Measurements from ENCODE around the gene TMPRSS6.
A peak's percentile ranks its signal among the peaks of the same experiment; 100 is the strongest.

Gene TMPRSS6

DNA sequence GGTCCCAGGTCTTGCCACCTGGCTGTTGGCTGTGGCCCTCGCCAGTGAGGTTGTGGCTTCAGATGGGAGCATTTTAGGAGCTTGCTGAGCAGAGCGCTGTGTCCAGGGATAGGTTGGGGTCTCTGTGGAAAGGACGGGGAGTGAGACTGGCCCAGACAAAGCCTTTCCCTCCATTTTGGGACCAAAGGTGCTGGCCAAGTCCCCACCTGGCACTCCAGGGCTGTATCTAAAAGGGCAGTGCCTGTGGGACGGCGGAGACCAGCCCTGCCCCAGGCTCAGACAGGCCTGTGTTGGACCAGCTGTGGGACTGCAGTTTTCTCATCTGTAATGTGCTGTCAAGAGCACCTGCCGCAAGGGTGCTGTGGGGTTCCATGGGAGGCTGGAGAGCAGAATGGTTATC lies 62.9 kb downstream of the TMPRSS6 start:
- no peak for DNase-seq

DNA sequence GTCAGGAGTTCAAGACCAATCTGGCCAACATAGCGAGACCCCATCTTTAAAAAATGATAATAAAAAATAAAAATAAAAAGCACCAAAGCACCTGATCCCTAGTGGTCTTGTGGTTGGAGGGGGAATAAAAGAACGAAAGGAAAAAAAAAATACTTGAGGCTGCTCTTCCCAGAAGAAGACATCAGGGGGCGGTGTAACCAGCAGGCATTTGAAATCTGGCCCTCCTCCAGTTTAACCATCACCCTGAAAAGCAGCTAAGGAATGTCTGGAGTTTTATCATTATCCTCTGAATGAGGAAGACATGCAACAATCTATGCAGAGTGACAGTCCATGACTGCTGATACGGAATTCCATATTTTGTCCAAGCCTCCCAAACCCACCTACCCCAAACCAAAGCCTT lies 63.6 kb downstream of the TMPRSS6 start:
- DNase-seq = no peak

DNA sequence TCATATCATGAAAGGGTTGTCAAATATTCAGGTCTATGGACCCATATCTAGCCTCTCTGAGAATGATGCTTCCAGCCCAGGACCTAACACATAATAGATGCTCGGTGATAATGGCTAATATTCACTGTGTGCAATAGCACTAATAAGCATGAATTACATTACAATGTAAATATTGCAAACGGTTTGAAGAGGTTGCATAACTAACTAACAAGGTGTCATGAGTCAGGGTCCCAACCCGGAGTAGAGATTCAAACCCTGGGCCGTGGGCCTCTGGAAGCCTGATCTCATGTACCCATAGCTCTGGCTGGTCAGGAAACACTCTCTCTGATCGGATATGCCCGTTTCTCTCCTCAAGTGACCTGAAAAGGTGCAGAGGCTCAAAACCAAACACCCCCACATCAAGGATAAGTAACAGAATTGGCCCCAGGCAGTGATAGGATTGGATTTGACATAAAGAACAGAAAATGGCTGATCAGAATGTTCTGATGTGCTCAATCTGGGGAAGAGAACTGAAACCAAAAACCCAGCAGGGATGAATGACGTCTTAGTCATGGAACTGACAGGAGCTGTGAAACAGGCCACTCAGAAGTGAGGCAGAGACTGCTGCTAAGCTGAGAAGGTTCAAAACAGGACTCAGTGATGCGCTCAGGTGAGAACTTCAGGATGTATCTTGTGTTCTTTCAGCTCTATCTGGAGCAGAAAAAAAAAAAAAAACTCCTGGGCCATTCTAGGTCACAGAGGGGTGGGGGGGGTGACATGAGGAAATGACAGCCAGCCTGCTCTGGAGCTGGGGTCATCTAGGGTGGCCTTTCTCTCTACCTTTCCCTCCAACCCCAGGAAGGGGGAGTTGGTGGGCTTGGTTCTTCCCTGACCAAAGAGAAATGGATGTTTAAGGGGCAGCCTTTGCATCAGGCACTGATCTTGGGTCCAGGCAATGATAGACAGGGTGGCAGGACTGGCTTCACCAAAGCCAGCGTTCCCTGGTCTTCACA lies 64.6 kb downstream of the TMPRSS6 start:
- no peak for DNase-seq

DNA sequence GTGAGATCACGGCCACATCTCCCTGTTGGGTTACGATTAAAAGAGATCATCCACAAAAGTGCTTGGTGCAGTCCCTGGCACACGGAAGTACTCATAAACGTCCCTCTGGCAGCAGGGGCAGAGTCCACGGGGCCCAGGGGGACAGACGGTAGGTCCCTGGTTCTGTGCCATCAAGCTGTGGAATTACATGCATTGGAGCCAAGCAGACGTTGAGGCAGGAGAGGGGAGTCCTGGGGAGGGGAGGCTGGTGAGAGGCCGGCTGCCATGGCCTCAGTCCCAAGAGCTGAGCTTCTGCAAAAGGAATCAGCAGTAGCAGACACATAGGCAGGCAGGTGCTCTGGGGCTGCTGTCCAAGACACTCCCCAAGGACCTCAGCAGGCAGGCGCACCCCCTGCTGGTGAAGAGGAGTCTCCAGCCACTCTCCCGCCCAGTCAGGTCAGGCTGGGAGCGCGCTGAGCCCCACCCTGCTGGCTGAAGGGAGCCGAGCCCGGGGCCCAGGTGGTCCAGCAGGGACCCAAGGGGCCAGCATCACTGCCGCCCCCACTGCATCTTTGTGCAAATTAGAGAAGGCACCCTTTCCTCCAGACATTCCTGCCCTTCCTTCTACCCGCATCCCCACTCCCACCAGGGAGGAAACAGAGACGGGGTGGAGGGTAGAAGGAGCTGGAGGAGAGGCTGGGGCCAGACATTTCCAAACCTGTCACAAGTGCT lies 65.5 kb downstream of the TMPRSS6 start:
- peak; percentile 45 for DNase-seq

DNA sequence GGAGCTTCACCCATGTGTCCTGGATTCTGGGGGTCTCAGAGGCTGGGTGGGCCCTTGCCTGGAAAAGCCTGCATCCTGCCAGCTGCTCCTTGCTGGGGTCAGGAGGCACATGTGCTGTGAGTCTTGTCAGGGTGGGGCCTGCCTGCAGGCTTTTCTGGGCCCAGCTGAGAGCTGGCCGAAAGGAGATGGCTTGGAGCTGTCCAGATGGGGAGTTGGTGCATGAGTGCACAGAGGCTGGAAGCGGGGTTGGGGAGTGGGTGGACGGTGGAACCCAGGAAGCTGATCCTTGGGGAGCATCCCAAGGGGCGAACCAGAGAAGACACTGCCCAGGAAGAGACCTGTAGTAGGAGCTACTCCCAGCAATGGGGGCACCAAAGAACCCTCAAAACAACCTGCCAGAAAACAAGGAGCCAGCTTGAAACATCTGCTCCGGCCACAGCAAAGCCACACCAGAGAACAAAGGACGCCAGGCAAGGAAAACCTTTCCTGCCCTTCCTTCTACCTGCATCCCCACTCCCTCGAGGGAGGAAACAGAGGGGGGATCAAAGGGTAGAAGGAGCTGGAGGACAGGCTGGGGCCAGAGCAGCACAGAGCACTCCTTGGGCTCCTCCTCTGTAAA lies 66.2 kb downstream of the TMPRSS6 start:
- DNase-seq = no peak

DNA sequence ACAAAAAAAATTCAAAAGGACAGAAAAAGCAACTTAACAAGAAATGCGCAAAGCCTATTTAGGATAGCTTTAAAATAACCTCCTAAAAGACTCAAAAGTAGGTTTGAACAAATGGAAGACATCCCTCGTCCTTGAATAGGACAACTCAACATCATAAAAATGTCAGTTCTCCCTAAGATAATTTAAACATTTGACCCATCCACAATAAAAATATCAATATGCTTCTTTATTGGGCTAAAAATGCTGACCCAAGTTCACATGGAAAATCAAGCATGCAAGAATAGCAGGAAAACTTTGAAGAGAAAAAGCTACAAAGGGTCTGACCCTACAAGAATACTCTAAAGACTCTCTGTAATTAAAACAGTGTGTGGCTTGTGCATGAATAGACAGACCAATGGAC lies 70.0 kb downstream of the TMPRSS6 start:
- no peak for DNase-seq

DNA sequence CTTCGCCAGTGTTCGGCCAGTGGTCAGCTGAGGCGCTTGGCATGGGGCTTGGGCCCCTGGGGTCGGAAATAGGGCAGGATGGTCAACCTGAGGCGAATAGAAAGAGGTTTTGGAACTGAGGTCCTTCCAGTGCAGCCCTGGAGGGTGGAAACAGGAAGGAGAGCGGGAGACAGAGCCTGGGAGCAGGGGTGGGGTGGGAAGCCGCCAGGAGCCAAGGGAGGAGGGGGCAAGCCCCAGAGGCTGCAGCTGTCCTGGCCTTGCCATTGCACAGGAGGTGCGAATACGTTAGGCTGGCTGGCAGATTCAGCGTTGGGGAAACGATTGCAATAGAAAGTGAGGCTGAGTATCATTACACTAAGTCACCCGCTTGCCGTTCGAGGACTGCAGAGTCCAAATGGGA lies 71.8 kb downstream of the TMPRSS6 start:
- DNase-seq = no peak

DNA sequence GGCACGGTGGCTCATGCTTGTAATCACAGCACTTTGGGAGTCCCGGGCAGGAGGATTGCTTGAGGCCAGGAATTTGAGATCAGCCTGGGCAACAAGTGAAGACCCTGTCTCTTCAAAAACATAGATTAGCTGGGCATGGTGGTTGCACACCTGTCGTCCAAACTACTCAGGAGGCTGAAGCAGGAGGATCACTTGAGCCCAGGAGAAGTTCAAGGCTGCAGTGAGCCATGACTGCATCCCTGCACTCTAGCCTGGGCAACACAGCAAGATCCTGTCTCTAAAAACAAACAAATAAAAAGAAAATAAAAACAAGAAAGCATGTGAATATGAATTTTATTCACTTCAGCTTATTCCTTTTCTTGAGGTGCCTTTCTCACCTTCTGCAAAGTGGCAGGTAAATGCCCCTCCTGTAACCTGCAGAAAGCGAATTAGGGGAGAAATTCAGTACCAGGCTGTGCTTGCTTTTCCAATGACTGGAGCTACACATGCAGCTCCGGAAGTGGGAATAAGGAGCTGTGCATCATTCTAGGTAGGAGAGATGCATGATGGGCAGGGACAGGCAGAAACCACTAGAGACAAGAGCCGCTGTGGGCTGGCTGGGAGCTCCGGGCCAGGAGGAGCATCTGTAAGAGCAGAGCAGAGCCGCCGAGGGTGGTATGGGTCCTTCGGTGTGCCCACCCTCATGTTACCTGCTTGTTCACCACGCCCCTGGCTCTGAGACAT lies 72.7 kb downstream of the TMPRSS6 start:
- no peak for DNase-seq

DNA sequence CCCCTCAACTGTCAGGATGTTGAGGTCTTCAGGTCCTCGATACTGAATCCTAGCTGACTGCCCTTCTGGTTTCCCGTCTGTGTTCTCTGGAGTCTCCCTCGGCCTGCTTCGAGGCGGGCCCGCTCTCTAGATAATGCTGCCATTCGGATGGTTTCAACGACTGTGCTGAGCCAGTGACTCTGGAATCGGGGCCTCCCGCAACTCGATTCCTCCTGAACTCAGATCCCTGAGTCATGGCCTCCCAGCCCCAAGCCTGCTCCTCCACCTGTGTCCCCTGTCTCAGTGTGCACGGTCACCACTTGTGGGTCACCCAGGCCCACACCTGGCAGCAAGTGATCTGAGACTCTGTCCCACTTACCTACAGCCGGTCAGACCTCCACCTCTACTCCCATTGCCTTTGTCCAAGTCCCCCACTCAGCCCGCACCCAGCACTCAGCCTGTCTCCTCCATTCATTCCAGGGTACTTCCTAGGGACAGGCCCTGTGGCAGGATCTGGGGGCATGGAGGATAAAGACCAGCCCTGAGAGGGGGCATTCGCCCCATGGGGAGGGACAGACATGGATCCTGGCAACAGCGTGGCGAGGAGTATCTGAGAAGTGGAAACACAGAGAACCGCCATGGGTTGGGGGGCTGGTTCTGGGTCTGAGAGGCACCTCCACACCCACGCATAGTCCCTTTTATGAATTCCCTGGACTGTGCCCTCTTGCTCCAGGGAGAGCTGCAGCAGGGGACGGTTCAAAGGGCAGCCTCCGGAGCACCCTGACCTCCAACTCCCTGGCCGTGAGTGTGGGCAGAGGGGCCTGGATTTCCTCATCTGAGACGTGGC lies 75.7 kb downstream of the TMPRSS6 start:
- DNase-seq = no peak

DNA sequence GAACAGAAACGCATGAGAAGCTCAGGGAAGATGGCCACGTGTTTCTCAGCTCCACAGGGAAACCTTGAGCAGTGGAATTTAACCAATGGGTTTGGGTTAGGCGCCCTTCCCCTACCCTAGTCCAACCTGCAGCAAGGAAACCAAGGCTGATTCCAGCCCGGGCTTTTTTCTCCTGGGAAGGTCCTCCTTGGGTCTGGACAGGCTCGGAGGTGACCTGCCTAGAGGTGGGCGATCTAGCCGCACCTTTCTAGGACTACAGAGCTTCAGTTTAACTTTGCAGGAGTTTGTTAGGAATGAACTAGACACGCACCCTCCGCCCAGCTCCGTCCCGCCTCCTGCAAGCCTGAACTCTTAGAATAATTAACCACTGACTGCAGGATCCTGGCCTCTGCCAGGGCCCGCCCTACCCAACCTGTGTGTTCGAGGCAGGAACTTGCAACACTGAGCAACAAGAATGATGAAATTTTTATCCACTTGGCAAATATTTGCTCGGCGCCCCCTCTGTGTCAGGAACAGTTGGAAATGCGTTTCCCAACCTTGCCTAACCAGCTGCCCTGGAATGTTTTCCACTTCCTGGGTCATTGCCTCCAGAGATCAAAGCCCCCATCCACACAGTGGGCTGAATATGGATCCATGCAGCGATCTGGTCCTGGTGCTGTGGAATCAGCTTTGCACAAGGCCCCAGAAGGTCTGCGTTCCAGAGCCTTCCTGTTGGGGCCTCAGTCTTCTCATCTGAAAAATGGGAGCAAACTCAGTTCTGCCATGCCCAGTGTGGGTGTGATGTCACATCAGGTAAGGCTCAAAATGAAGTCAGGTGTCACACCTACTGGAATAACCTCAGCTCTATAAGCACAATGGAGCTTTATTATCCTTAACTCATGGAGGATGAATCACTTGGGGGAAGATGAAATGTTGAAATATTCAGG lies 76.7 kb downstream of the TMPRSS6 start:
- DNase-seq = no peak

DNA sequence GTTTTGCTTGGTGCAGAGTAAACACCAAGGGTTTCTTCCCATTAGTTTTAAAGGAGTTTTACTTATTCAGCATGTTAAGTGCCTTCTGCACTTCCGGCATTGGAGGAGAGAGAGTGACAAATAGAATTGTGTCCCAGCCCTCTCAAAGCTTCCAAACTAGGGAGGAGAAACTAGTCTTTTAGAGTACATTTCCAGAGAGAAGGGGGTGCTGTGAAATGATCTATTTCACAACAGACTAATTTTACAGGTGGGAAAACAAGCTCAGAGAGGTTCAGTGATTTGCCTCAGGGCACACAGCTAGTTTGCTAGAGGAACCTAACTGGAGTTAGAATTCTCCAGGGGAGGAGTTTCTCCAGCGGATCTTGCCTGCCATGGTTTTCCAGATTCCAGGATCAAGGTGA lies 77.4 kb downstream of the TMPRSS6 start:
- no peak for DNase-seq

DNA sequence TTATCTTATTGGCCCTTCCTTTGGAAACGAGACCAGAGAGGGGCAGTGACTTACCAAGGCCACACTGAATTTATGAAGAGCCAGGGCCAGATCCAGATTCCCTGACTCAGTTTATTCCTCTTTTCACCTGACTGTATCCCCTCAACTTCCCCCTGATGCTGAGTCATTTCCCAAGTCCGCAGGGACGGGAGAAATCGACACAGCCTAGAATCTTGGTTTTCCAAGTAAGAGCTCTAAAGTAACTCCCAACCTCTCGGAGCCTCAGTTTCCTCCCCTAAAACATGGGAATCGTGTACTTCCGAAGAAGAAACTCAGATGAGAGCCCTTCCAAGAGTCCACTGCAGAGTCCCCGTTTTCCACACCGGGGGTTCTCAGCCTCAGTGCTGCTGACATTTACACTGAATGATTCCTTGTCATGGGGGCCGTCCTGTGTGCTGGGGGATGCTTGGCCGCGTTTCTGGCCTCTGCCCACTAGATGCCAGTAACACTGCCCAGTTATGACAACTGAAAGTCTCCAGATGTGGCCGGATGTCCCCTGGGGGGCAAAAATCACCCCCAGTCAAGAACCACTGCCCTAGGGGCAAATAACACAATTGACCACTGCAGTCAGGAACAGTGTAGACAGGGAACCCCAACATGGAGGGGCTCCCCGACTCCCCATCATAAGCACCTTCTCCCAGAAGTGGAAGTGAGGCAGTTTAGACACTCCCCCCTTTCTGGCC lies 78.8 kb downstream of the TMPRSS6 start:
- DNase-seq = no peak

DNA sequence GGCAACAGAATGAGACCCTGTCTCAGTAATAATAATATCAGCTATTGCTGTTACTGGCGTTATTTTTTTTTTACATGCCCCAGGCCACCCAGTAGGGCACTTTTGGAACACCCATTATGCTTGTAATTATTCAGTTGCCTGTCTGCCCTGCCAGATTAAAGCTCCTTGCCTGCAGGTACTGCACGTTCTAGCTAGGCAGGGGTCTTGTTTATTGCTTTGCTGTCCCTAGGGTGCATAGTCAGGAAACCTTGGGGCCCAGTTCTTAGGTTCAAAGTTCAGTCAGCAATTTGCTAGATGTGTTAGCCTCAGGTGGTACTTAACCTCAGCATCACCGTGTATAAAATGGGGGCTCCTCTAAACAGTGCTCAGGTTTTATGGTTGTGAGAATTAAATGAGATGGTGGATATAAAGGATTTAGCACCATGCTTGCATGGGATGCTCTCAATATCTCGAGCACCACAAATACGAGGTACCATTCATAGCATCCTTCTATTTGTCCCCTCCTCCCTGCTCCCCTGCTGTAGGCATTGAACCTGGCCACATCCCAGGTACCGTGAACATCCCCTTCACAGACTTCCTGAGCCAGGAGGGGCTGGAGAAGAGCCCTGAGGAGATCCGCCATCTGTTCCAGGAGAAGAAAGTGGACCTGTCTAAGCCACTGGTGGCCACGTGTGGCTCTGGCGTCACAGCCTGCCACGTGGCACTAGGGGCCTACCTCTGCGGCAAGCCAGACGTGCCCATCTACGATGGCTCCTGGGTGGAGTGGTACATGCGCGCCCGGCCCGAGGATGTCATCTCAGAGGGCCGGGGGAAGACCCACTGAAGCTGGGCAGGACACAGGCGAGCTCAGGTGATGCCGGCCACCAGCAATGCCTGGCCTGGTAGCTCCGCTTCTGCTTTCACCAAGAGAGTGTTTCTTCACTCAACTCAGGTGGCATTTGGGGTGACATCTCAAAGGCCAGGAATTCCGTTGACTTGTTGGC lies 80.5 kb downstream of the TMPRSS6 start:
- DNase-seq = no peak

DNA sequence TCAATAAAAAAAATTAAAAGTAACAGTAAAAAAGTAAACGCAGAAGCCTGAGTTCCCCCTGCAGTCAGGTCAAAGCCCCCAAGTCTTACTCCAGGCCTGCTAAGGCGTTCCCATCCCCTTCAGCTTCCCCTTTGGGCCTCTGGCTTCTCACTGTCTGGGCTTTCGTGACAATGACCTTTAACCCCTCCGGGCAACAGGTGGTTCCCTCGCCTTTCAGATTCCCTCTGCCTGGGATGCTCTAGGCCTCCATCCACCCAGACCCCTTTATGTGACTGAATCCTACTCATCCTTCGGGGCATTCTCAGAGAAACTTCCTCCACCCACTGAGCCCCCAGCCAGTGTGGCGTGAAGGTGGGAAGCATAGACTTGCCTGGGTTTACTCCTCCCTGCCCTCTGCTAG lies 82.0 kb downstream of the TMPRSS6 start:
- DNase-seq = no peak

DNA sequence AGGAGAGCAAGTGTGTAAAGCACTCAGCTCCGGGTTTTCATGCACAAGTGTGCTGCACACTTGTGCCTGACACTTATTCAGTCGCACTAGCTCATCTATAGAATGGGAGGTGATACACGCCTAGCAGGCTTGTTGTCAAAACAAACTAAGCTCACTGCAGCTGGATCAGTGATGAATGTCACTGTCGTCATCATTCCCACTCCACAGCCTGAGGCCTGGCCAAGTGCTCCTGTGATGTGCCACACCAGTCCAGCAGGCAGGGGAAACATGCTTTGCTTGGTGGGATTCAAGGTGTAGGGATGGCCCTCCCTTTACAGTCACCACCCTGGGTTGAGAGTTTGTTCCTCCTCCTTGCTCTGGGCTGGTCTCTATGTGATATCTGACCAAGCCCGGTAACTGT lies 83.2 kb downstream of the TMPRSS6 start:
- DNase-seq = no peak

DNA sequence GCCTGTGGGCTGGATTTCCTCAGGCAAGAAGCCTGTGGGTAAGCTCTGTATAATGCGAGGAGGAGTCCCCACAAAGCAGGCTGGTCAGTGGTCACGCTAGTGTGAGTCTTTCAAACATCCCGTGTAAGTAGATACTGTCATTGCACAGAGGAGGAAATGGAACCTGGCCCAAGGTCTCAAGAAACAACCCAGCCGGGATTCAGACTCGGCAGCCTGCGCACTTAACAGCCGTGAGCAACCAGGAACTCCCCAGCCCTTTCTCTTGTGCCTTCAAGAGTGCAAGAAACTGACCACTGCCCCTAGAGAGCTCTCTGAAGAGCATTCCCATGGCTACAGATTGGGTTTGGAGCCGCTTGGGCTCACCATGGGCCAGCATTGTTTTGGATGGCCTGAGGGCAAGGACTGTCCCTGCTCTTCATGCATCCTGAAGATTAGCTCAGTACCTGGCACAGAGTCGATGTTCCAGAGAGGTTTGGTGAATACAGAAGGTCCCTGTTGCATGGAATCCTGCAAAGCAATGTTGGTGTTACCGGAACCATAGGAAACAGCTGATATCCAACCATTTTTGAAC lies 83.9 kb downstream of the TMPRSS6 start:
- no peak for DNase-seq

DNA sequence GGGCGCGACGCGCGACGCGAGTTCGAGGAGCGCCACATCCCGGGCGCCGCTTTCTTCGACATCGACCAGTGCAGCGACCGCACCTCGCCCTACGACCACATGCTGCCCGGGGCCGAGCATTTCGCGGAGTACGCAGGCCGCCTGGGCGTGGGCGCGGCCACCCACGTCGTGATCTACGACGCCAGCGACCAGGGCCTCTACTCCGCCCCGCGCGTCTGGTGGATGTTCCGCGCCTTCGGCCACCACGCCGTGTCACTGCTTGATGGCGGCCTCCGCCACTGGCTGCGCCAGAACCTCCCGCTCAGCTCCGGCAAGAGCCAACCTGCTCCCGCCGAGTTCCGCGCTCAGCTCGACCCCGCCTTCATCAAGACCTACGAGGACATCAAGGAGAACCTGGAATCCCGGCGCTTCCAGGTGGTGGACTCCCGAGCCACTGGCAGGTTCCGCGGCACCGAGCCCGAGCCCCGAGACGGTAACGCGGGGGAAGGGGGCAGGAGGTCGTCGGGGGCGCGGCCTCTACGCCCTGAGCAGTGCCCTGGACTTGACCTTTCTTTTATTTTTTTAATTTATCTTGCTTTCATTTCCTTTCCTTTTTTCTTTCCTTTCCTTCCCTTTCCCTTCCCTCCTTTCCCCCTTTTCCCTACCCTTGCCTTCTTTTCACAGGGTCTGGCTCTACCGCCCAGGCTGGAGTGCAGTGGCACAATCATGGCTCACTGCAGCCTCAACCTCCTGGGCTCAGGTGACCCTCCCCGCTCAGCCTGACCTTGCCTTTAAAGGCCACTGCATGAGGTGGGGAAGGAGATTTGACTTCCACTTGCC lies 85.0 kb downstream of the TMPRSS6 start:
- DNase-seq = no peak
